ENCODE results near the gene PGRMC2.

The PGRMC2 gene

DNA sequence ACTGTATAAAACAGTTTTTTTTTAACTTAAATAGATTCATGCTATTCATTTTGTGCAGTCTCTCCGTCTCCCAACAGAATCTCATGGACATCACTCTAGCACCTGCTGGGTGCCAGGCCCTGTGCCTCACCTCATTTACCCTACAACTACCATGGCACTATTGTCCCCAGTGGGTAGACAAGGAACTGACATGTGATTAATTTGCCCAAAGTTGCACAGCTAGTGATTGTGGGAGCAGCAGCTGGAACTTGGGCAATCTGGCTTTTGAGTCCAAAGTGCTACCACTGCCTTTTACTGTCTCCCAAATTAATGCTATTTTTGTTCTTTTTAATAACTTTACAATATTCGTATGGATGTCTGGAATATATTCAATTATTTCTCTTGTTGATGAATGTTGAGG, 11.2 kb upstream of the PGRMC2 start:
- DNase-seq (ENCODE audit: low spot score) = no peak

DNA sequence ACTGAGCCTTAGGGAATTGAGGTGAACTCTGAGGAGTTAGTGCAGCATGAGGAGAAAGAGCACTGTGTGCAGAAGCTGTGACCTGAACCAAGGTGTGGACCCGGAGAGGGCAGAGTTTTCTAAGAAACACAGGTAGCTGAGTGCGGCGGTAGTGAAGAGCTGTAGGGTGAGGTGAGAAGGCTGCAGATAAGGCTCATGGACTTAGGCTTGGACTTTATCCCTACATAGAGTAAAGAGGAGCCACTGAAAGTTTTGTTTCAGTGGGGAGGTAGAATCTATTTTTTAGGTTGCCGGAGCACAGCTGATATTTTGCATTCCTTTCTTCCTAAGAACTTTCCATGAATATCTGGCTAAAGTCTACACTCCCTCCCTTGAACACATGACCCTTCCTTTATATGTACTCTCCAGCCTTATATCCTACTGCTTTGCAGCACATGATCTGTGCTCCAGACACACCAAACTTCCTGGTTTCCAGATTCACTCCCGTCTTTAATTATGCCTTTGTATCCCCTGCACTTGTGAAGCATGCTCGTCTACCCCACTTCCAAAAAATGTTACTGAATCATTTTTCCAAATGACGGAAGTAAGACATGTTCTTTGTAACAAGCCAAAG, 10.6 kb upstream of the PGRMC2 start:
- DNase-seq (ENCODE audit: low spot score) = no peak

DNA sequence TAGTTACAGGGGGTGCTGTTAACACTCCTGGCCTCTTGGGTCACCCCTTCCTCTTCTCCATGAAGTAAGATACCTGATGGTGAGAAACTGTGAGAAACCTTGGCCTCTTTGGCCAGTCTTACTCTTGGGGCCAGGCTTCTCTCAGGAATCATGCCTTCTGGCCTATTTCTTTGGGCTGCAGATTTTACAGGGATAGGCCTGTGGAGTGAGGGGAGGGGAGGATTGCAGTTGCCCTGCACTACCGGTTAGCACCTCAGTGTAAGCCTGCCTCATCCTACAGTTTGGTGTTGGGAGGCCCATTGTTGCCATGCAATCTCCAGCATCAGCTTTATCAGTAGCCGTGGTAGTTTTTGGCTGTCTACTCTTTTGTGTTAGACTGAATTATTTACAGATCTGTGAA, 7.6 kb upstream of the PGRMC2 start:
- no peak for DNase-seq (ENCODE audit: low spot score)

DNA sequence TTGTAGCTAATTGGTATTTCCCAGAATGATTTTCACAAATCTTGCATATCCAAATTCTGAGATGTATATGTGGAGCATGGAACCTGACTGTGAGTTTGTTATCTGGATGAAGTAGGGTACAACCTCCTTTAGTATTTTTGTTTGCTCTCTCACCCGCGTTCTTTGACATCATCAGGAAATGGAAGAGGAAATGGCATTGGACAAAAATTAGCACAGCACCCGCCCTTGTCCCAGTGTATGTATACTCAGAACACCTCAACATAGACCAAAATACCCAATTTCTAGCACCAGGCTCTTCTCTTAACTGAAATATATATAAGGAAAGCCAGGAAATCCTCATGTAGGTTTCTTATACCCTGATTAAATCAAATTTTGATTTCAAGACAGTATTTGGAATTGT, 6.9 kb upstream of the PGRMC2 start:
- no peak for DNase-seq (ENCODE audit: low spot score)

DNA sequence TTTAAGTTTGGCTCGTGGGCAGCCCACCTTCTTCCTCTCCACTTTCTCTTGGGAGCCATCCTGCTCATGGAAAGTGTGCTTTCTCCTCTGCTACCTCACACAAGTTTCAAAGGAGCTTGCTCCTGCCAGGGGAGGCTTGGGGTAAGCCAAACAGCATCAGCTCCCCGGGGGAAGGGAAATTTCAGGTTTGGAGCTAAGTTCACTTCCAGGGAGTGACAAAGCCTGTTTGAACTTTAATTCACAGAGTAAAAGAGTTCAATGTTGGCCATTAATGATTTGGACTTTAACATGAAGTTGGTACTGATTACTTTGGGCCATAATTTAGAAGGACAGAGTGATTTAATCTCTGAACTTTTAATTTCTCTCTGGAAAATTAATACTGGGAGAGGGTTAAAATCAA, 4.7 kb upstream of the PGRMC2 start:
- DNase-seq (ENCODE audit: low spot score) = no peak

DNA sequence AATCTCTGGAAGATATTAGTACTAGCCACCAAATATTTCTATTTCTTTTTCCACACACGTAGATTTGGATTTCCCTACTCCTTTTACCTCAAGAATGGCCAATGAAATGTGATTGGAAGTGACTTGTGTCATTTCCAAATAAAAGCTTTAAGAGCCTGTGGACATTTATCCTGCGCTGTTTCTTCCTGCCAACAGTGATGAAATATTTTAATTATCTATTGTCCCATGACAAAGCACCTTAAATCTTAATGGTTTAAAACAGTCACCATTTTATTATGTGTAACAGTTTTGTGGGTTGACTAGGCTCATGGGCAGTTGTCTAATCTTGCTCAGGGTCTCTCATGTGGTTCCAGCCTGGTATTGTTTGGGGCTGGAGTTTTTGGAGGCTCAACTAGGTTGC, 3.5 kb upstream of the PGRMC2 start:
- no peak for DNase-seq (ENCODE audit: low spot score)

DNA sequence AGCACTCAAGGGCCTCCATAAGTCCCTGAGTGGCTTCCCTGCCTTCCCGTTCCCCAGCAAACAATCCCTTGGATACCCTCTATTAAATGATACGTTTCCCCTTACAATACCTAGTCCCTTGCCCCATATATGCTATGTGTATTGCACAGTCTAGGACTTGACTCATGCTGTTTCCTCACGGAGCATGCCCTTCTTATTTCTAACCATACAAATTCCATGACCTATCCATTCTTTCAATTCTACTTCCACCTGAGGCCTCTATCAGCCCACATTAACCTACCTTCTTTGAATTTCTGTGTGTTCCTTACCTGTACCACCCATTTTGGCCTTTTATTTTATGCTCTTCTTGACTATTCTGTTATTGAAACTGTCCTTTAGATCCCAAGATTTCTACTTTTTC, 2.9 kb upstream of the PGRMC2 start:
- no peak for DNase-seq (ENCODE audit: low spot score)

DNA sequence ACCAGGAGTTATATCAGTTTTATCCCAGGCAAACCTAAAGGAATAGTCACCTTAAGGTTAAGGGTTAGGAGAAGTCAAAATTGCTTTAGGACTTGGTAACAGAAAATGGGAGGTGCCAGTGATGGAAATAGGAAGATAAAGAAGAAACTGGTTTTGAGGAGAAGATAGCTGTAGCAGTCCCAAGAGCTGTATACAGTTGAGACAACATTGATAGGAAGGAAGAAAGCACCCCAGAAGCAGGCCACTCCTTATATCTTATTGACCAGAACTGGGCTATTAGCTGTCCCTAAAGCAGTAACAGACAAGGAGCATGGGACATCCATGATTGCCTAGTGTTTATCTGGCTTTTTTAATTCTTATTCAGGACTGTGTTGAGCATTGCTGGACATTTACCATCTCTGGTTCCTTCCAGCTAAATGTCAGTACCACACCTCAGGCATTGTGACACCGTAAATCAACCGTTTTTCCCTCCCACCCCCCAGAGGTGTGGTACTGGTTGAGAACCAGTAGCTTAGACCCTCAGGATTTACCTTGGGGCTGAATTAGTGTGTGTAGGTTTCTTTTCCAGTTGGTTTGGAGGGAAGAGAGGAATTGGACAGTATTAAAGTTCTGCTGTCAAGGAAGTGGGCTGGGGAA, 2.0 kb upstream of the PGRMC2 start:
- DNase-seq (ENCODE audit: low spot score) = no peak

DNA sequence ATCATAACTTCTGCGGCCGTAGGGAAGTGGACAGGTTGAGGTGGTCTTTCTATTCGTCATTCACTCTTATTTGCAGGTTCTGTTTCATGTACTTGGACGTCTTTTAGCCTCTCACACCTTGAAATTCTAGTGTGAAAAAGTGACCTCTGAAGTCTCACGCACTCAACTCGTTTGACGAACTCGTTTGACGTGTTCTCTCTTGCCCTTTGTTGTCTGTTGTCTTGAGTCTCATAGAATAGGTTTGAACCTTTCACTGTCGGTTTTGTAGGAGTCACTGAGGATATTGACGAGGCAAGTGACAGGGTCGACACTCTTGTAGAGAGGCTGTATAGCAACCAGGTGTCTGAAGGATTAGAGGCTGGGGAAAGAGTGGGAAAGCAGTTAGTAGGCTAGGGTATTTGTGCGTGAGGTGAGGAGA, 1.1 kb upstream of the PGRMC2 start:
- DNase-seq (ENCODE audit: low spot score) = peak; percentile 23

DNA sequence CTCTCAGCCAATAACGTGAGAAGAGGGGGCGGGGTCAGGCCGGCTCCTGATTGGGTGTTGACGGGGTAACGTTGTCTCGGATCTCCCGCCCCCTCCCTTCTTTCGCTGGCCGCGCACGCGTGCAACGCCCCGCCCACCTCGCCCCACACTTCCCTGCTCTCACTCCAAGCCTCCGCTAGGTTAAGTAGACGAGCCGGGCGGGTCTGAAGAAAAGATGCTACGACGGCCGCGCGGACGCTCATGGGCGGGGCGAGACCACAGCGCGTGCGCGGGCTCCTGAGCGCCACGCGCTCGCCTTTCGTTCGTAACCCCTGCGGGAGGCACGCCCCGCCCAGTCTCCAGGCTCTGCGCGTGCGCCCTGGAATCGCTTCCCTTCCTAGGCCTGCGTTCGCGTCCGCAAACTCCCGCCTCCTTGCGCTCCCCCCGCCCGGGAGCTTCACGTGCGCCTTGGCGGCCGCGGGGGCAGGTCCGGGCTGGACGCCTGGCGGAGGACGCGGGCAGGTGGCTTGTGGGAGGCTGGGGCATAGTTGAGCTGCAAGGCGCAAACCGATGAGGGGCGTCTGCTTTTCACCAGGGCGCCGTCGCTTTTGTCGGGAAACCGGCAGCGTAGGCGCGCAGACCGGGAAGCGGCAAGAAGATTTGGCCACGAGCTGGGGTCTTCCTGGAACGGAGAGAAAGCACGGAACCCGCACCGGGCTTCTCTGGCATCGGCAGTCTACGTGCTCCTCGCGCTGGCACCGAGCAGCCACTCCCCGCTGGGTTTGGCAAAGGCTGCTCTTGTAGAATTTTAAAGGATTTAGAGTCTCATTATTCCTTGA, 467 bp upstream of the PGRMC2 start:
- DNase-seq (ENCODE audit: low spot score) = peak; percentile 99

DNA sequence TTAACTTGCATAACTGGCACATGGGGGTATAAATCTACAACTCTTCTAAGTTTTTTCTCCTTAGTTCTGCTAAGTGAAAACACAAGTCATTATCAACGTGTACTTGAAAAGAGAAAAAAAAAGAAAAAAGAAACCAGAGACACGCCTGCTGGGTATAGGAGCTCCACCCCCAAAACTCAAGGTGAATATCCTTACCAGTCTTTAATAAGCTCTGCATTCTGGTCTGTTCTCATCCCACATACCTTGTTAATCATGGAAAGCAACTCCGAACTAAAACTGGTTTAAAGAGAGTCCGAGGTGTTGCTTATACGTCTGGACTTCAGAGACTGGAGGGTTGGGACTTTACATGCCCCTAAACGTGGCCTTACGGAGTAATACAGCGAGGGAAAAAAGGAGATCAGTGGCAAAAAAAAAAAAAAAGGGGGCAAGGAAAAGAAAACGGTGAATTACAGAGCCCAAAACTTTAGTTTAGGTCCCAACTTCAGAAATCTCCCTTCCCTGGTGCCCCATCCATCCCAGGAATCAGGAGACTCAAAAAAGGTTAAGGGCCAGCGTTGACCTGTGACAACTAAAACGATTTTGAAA, 1.0 kb downstream of the PGRMC2 start:
- DNase-seq (ENCODE audit: low spot score) = peak; percentile 42

DNA sequence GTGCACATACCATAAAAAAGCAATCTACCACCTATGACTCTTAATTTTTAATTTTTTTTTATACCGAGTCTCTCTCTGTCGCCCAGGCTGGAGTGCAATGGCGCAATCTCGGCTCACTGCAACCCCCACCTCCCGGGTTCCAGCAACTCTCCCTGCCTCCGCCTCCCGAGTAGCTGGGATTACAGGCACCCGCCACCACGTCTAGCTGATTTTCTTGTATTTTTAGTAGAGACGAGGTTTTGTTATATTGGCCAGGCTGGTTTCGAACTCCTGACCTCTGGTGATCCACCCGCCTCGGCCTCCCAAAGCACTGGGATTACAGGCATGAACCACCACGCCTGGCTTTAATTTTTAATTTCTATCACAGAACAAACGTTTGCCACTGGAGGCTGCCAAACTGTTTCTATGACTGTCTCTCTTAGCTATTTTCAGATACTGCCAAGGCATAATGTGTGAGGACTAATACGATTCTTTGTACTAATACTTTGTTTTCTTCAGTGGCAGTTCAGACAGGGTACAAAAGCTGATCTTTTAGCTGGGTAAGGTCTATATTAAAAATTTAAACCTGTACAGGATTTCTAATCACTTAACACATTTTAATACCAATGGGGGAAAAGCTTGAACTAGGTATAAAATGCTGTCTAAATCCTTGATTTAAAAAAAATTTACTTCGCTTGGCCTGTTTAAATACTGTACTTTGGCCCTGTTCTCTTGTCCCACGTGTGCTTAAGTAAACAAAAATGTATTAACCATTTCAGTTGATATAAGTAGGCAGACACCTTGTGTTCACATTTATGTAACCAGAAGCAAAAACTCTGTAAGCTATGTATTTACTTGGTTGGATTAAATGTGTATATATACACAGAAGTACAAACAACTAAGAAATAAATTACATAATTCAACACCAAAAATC, 2.3 kb downstream of the PGRMC2 start:
- no peak for DNase-seq (ENCODE audit: low spot score)

DNA sequence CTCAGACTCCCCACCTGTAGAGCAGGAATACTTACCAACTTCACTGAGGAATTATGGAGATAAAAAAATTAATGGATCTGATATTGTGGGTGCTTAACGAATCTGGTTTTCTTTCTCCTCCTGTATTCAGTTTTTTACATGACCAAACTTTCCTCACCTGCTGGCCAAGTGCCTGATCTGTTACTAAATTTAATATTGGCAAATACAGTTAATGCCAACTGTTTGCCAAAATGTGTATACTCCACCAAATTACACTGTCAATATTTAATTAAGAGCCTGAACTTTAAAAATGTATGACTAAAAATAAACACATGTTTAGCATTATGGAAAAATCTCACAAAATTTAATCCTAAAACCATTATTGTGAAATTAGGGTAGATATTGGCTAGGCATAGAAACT, 3.3 kb downstream of the PGRMC2 start:
- DNase-seq (ENCODE audit: low spot score) = no peak

DNA sequence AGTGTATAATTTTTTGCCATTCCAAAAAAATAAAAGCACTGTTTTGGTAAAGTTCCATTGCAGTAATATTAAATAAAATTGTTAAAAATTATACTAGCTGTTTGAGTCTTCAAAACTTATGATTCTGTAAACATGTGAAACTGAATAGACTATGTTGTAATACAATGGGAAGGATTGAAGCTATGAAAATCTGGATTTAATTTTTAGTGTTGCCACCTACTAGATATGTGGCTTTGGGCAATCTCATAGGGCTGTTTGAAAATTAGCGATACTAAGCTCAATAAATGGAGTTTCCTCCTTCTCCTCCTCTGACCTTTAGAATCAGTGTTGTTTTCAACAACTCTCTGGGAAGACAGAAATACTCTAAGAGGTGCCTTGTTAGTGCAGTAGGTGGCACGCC, 4.5 kb downstream of the PGRMC2 start:
- no peak for DNase-seq (ENCODE audit: low spot score)

DNA sequence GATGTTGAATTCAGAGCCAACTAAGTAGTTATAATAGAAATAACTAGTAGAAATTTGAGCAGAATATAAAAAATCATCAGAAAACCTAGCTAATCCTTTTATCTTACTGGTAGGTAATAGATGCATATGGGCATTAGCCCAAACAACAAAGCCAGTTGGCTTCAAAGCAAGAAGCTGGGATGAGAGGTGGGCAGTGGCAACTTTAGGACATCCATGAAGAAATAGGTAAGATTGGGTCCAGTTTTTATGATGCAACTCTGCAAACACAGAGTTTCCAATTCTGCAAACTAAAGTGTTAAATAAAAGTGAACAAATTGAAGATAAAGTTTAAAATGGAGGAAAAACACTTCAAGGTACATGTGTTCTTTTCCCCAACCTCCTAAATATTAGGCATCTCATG, 5.1 kb downstream of the PGRMC2 start:
- DNase-seq (ENCODE audit: low spot score) = no peak

DNA sequence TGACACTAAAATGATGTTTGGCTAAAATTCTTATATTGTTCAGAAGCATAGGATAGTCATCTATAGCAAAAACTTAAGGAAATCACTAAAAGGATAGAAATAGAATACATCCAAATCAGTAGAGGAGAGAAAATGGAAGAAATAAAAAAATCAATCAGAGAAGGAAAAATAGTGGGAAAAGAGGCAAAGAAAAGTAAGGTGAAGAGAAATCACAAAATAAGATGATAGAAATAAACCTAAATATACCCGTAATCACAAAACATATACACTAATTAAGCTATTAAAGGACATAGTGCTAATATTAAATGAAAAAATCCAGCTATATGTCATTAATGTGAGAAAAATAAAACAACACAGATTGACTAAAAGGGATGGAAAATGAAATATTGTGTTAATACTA, 6.3 kb downstream of the PGRMC2 start:
- no peak for DNase-seq (ENCODE audit: low spot score)

DNA sequence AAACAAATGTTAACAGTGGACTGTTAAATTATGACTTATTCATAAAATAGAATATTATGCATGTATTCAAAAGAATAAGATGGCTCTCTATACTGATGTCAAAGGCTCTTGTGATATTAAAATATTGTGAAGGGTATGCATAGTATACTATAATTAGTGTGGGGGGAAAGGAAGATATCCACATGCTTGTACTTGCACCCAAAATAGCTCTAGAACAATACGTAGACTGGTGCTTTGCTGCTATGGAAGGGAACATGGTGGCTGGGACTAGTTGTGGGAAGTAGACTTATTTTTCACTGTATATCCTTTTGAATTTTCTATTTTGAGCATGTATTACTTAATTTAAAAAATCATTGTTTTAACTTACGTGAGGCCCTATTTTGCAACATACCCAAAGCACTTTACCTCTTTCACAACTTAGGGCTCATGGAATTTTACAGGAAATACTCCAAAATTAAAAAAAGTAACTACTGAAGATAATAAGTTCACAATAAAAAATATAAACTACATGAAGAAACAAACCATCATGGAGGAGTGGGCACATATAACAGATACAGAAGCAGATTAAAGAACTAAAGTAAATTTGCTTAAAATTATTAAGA, 7.9 kb downstream of the PGRMC2 start:
- no peak for DNase-seq (ENCODE audit: low spot score)

DNA sequence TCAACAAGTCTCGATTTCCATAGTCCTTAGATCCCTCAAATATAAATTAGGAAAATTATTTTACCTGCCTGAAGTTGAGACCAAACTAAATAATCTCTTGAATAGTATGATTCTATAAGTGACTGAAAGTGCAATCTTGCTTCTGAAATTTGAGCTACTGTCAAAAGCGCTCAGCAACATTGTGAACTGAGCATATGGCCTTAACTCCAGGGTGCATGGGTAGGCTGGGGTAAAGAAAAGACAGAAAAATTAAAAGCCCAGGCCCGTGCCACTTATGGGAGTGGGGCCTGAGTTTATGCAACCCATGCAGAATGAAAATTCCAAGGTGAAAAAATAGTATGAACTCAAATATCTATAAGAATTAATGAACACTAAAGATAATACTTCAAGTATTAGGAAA, 9.8 kb downstream of the PGRMC2 start:
- DNase-seq (ENCODE audit: low spot score) = no peak

DNA sequence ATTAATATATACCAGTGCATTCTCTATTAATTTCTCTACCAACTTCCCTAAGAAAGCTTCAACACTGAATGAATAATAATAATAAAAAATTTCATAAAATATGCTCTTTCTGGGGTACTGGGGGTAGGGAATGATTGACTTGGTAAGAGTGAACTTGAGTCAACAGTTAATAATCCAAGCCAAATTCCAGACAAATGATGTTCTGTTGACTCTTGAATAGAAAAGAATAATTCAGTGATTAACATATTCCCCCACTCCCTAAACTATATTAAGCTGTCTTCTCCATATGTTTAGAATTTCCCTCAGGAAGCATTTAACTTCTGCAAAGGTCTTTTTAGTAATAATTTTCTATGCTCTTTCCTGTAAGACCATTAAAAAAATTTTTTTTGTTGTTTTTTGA, 12.3 kb downstream of the PGRMC2 start:
- no peak for DNase-seq (ENCODE audit: low spot score)

DNA sequence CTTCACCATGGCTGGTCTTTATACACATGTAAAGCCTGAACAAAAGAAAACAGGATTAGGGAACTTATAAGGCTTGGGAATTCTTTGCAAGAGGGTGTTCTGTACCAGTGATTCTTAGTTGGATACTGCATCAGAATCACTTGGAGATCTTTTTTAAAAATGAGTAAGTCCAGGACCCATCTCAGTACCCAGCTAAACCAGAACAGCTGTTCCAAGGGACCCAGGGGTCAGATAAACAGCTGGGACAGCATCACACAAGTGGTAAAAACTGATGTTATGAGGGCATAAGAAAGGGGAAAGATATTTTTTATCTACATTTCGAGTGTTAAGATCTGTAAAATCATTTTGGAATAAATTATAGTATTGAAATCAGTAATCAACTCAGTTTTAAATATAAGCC, 16.1 kb downstream of the PGRMC2 start:
- no peak for DNase-seq (ENCODE audit: low spot score)

DNA sequence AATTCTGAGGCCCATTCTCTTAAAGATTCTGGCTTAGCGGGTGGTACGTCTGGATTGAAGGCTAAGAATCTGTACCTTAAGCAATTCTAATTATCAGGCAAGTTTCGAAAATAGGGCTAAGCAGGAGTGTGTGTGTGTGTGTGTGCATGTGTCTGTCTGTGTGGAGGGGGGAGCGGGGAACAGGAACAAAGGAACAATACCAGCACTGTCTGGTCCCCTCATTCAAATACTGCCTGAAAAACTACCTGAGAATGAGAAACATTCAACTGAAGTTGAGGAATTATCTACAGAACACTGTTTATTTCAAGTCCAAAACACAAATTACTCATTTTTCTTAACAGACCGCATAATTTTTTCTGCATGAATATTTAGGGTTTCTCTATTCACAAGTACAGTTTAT, 18.6 kb downstream of the PGRMC2 start:
- DNase-seq (ENCODE audit: low spot score) = no peak

DNA sequence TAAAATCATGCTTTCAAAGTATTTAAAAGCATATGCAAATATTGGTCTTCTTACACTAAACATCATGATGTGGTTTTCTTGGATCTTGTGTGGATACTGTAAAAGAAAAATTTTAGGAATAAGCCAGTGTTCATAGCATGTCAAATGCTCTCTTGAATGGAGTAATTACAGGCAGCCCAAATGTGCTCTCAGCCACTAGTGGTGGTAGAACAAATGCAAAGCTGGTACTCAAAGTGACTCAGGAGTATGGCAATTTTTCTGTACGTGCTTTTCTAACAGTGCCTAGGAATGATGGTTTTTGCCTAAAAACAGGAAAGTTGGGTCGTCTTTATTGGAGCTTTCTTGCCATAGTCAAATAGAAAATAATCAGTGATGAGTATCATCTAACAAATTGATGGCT, 19.9 kb downstream of the PGRMC2 start:
- DNase-seq (ENCODE audit: low spot score) = no peak
